Tibial artery (tissue), 4 donors: ENCODE measurements around the gene SEMA3E.

Experiments used
- DNase-seq, 2 donors: peaks; one replicate each; pipeline ENCODE4 v3.0.0-alpha.2; 2019
- H3K27ac ChIP-seq, 2 donors: fragments of 200-600 bp; sonication (generic) in 1 of 2; 1 replicate in 1 of 2; 2 replicates in 1 of 2; pipeline ENCODE4 v1.5.1; 2018 to 2019; ENCODE audit warnings: mild to moderate bottlenecking in 1 of 2
- H3K27me3 ChIP-seq, 2 donors: fragments of 200-600 bp; sonication (generic) in 1 of 2; one replicate each; pipeline versions ENCODE4 v1.5.1 to v1.6.0; 2016 to 2019
- H3K36me3 ChIP-seq, 3 donors: fragments of 200-600 bp; sonication (generic) in 2 of 3; one replicate each; pipeline ENCODE4 v1.5.1; 2016 to 2019; ENCODE audit warnings: mild to moderate bottlenecking in 2 of 3
- H3K4me1 ChIP-seq, 4 donors: fragments of 200-600 bp; sonication (generic) in 2 of 4; 1 replicate in 3 of 4; 2 replicates in 1 of 4; pipeline ENCODE4 v1.5.1; 2016 to 2019
- H3K4me3 ChIP-seq, 2 donors: fragments of 200-600 bp; sonication (generic) in 1 of 2; 1 replicate in 1 of 2; 2 replicates in 1 of 2; pipeline ENCODE4 v1.5.1; 2018 to 2019; ENCODE audit warnings: mild to moderate bottlenecking in 2 of 2
- H3K9me3 ChIP-seq, 3 donors: fragments of 200-600 bp; sonication (generic) in 1 of 3; one replicate each; pipeline ENCODE4 v1.5.1; 2016 to 2019
- CTCF ChIP-seq, 2 experiments: fragments of 200-600 bp in 1 of 2; fragments of 450-650 bp in 1 of 2; IDR thresholded peaks; one replicate each; pipeline ENCODE4 v1.5.1; 2017 to 2019; ENCODE audit warnings: antibody characterized with exemption in 2 of 2, mild to moderate bottlenecking in 1 of 2, moderate library complexity in 1 of 2
- intact Hi-C: fragments of 100-400 bp; cut with DNase I; formaldehyde crosslinking; loops from one replicate; pipeline ENCODE4 v1.15.0; 2023; ENCODE audit warnings: low total_unique reads

Gene SEMA3E

GRCh38 chr7:83614112-83614511 lies 34.8 kb downstream of the SEMA3E start:
- H3K9me3 ChIP-seq: no peaks in the 10 kb centered on the region
- TF ChIP-seq CTCF (IDR thresholded peaks at IDR 0.05): no peak
- no peak overlapping the region for H3K27ac ChIP-seq
- H3K27me3 ChIP-seq: no peaks in the 10 kb centered on the region
- H3K4me1 ChIP-seq: no peaks in the 10 kb centered on the region
- H3K36me3 ChIP-seq: no peaks in the 10 kb centered on the region
- DNase-seq: no peak
- intact Hi-C loops: no loop called here
- no peak overlapping the region for H3K4me3 ChIP-seq

DNA sequence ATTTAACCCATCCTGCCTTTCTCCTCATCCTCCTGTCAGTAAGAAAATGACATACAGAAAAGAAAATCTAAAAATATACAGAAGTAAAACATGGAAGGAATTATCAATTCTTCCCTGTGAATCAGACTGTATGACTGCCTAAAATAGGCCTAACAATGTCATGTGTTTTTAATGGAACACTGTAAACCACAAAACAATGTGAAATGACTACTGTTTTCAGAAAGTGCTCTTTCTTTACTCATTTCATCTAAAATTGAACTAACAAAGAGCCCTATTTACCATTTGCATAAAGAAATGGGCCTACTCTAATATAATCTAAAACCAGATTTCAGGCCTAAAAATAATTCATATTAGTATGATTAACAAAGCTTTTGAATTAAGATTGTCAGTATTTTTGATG lies 35.7 kb downstream of the SEMA3E start:
- H3K36me3 ChIP-seq: no peaks in the 10 kb centered on the region
- H3K4me3 ChIP-seq: no peak overlapping the region
- intact Hi-C loops: no loop called here
- no peak for TF ChIP-seq CTCF (IDR thresholded peaks at IDR 0.05)
- no peaks in the 10 kb centered on the region for H3K4me1 ChIP-seq
- H3K27ac ChIP-seq: no peak overlapping the region
- H3K27me3 ChIP-seq: no peaks in the 10 kb centered on the region
- H3K9me3 ChIP-seq: no peaks in the 10 kb centered on the region
- no peak for DNase-seq

DNA sequence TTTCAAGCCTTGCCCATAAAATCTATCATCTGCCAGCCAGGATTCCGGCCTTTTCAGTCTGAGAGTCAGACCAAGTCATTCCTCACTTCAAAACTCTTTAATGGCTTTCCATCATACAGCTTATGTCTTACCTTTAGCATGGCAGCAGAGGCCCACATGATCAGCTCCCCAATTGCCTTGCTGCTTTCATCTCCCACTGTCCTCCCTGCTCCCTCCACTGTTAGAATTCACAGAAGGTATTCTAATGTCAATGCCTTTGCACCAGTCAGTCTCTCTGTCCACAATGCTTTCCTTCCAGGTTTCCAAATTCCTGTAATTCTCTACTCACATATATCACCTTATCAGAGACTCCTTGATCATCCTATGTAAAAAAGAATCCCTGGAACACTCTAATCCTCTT lies 37.2 kb downstream of the SEMA3E start:
- Histone ChIP-seq H3K36me3 (no peaks in the 10 kb centered on the region), H3K9me3 (no peaks in the 10 kb centered on the region), H3K4me1 (no peaks in the 10 kb centered on the region), H3K27me3 (no peaks in the 10 kb centered on the region), H3K27ac (no peak overlapping the region), H3K4me3 (no peak overlapping the region)
- no peak for DNase-seq
- TF ChIP-seq CTCF (IDR thresholded peaks at IDR 0.05): no peak
- intact Hi-C loops: no loop called here

GRCh38 chr7:83610649-83611304 lies 38.2 kb downstream of the SEMA3E start:
- Histone ChIP-seq H3K27me3 (no peaks in the 10 kb centered on the region), H3K27ac (no peak overlapping the region), H3K4me1 (no peaks in the 10 kb centered on the region), H3K9me3 (no peaks in the 10 kb centered on the region), H3K4me3 (no peak overlapping the region), H3K36me3 (no peaks in the 10 kb centered on the region)
- DNase-seq: no peak
- intact Hi-C loops: no loop called here
- TF ChIP-seq CTCF (IDR thresholded peaks at IDR 0.05): no peak

DNA sequence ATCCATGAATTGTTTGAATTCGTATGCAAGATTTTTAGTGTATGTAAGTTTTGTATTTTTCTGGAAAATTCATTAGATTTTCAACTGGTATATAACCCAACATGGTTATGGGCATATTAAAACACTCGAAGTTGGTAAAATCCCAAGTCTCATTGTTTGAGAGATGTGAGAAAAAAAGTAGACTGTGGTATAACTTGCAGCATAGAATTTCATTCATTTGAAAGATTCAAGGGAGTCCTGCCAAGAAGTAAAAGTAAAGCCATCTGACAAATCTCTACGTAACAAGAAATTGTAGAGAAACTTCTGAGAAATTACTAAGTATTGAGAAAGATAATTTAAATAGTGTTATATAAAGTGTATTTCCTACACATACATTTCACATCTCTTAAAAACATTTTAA lies 40.2 kb downstream of the SEMA3E start:
- intact Hi-C loops: no loop called here
- no peak overlapping the region for H3K4me3 ChIP-seq
- no peak for TF ChIP-seq CTCF (IDR thresholded peaks at IDR 0.05)
- H3K36me3 ChIP-seq: no peaks in the 10 kb centered on the region
- no peaks in the 10 kb centered on the region for H3K4me1 ChIP-seq
- no peak overlapping the region for H3K27ac ChIP-seq
- H3K27me3 ChIP-seq: no peaks in the 10 kb centered on the region
- no peak for DNase-seq
- H3K9me3 ChIP-seq: no peaks in the 10 kb centered on the region

DNA sequence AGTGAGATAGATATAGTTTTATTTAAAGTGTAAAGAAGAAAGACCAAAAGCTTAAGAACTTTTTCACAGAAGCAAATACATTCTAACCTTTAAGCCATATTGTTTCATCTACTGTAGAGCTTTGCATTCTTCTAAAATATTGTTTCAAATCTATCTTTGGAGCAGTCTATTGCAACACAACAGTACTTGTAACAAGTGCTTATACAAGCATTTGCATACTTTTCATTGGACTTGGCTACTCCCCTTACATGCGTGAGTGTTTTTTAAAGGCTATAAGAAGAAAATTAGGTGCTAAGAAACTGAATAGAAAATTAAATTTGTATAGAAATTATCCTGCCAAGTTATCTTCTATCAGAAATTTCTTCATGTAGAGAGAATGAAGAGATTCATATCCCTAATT lies 45.3 kb downstream of the SEMA3E start:
- DNase-seq: no peak
- H3K36me3 ChIP-seq: no peaks in the 10 kb centered on the region
- no peak for TF ChIP-seq CTCF (IDR thresholded peaks at IDR 0.05)
- H3K9me3 ChIP-seq: no peaks in the 10 kb centered on the region
- no peak overlapping the region for H3K4me3 ChIP-seq
- H3K27me3 ChIP-seq: no peaks in the 10 kb centered on the region
- no peak overlapping the region for H3K27ac ChIP-seq
- intact Hi-C loops: no loop called here
- H3K4me1 ChIP-seq: no peaks in the 10 kb centered on the region
